GM20000 (cell line): Measurements from ENCODE around the gene LTBP1.

Experiments used
- DNase-seq: peaks from one replicate; pipeline ENCODE4 v3.0.0; 2012; ENCODE audit warnings: low spot score
- TF ChIP-seq, protein P1 (sequence below): IDR thresholded peaks from 2 replicates; pipeline ENCODE4 v1.5.1; 2012; ENCODE audit warnings: mild to moderate bottlenecking, control low read depth; ENCODE audit errors: extremely low read depth, missing control alignments

Gene LTBP1

DNA sequence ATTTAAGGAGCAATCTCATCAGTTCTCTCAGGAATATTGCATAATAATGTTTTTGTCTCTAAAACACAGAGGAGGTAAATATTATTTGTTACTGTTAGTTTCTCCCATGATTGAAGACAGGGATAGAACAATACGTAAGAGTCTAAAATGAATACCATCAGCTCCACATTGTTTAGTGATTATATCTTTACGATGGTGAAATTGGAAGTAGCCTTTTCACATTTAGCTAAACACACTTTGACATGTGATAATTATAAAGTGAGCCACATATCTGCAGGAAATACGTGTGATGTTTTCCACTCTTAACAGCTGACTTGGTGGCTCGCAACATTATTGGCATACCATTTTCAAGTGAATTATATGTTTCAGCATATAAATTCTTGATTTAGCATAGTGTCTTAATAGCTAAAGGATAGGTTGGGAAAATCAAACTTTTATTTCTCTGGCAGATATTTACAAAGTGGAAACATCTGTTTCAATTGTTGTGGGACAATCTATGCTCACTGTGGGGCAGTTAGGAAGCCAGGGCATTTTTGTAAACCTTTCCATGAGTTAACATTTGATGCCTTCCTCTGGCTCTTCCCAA lies 321.6 kb downstream of the LTBP1 start:
- TF ChIP-seq, protein P1, sequence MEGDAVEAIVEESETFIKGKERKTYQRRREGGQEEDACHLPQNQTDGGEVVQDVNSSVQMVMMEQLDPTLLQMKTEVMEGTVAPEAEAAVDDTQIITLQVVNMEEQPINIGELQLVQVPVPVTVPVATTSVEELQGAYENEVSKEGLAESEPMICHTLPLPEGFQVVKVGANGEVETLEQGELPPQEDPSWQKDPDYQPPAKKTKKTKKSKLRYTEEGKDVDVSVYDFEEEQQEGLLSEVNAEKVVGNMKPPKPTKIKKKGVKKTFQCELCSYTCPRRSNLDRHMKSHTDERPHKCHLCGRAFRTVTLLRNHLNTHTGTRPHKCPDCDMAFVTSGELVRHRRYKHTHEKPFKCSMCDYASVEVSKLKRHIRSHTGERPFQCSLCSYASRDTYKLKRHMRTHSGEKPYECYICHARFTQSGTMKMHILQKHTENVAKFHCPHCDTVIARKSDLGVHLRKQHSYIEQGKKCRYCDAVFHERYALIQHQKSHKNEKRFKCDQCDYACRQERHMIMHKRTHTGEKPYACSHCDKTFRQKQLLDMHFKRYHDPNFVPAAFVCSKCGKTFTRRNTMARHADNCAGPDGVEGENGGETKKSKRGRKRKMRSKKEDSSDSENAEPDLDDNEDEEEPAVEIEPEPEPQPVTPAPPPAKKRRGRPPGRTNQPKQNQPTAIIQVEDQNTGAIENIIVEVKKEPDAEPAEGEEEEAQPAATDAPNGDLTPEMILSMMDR, result no peak
- DNase-seq, result no peak

DNA sequence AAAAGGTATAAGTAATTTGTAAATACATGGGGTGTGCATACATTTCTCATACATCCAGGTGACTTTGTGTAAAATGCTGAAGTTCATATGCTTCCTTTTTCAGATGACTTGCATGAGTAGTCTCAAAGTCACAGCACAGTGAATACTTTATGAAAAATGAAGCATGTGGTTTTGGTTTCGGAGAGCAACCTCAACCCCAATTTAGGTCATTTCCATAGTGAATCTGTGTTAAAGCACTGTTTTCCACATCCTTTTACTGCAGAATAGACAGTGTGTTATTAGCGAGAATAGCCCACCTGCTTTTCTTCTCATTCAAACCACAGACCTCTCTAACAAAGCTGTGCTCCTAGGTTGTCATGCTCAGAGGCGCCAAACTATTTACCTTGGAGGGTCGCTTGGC lies 325.2 kb downstream of the LTBP1 start:
- TF ChIP-seq, protein P1, result no peak
- DNase-seq, result peak; percentile 53

DNA sequence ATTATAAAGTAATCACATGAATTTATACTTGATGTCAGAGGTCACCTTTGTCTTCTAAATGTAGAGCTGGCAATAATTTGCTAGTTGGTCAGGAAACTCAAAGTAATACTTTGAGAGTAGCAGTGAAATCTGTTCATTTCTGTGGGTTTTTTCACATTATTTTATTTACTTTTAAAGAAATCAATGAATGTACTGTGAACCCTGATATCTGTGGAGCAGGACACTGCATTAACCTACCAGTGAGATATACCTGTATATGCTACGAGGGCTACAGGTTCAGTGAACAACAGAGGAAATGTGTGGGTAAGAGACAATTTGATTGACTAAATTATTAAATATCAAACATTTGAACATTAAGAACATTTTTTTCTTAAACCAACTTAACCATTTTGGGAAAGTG lies 326.7 kb downstream of the LTBP1 start:
- TF ChIP-seq, protein P1, result no peak
- DNase-seq, result no peak

DNA sequence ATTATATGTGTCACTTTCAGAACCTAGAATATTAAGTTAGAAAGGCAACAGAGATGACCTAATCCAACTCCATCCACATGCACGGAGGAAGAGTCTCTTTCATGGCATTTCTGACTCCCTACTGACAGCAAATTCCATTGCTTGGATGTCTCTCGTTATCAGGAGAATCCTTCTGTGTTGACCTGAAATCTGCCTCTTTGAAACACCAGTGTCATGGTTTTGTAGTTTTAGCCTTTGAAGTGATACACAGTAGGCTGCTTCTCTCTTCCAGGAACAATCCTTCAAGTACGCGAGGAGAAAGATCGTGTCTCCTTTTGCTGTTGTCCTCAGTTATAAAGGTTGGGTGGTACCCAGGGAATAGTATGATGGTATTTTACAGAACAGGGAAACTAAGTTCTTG lies 327.8 kb downstream of the LTBP1 start:
- DNase-seq, result no peak
- TF ChIP-seq, protein P1, result no peak

DNA sequence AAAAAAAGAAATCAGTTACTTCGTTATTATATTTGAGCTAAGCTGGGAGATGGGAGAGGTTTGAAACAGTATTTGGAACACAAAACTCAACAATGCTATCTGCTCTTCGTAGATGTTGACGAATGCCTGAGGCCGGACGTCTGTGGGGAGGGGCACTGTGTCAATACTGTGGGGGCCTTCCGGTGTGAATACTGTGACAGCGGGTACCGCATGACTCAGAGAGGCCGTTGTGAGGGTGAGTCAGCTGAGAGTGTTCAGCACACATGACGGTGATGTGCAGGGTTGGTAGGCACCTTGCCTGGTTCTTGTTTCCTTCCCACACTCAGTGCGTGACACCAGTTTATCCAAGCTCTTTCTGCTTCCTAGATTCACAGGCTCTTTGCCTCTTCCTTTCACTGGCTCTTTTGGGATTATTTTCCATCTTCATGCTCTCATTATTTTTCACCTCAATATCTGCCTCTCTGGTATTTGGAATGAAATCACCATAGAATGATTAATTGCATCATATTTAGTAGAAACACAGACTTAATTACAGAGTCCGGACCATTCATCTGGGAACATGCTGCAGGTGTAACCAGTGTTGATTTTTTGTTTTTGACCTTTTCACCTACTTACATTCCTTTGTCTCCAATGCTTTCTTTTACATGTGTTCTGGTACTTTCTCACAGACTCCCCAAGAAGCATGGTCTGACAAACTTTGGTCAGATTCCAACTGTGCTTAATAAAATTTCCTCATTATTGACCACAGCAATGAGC lies 329.1 kb downstream of the LTBP1 start:
- TF ChIP-seq, protein P1, result no peak
- DNase-seq, result no peak

DNA sequence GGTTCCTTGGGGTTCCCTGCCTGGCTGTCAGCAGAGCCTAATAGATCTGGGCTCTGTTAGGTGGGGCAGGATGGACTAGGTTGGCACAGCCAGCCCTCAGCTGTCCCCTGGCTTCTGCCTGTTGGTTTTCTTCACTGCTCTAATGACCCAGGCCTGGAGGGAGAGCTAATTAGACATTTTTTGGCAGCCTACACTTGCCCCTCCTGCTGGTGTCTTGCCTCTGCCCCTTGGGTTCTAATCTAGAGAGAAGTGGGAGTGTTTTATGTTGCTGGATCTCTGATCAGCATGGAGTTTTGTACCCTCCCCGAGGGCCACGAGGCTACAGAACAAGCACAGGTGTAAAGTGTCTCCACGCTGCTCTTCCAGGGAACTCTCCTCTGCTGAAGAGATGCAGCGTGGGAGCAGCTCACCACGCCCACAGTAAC lies 330.3 kb downstream of the LTBP1 start:
- DNase-seq, result no peak
- TF ChIP-seq, protein P1, result no peak

DNA sequence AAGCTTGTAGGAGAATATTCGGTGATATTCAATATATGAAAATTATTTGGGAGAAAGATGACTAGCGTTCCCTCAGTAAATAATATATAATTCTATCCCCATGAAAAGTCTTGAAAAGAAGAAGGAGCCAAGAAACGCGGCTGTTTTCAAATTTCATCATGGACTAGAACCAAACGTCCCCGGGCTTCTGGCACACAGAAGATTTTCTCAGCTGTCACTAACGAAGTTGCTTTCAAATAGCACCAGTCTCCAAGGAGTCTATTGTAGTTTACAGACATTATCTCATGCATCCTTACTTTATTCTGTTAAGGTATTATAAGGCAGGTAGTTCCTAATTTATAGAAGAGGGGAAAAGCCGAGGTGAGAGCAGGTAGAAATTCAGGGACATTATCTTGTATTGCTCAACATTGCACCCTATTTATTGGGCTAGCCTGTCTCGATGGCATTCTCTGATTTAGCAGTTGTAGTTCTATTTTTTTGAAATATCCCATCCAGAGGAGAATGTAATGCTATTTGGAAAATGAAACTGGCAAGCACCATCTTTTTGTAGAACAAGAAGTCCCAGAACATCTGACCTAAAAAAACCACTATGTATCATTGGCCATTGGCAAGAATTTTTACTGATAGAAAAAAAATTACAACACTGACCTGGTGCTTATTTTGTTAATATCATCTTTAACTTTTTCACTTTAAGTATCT lies 331.6 kb downstream of the LTBP1 start:
- TF ChIP-seq, protein P1, result no peak
- no peak for DNase-seq
